HG02610 (cell line): ENCODE results near the gene E2F2.

Experiments
- ATAC-seq: cut with Tn5 transposase; IDR thresholded peaks from one replicate; pipeline ENCODE4 v1.9.1; 2021; ENCODE audit warnings: mild to moderate bottlenecking, moderate library complexity; ENCODE audit not compliant: unreplicated experiment

Gene E2F2, protein sequence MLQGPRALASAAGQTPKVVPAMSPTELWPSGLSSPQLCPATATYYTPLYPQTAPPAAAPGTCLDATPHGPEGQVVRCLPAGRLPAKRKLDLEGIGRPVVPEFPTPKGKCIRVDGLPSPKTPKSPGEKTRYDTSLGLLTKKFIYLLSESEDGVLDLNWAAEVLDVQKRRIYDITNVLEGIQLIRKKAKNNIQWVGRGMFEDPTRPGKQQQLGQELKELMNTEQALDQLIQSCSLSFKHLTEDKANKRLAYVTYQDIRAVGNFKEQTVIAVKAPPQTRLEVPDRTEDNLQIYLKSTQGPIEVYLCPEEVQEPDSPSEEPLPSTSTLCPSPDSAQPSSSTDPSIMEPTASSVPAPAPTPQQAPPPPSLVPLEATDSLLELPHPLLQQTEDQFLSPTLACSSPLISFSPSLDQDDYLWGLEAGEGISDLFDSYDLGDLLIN

DNA sequence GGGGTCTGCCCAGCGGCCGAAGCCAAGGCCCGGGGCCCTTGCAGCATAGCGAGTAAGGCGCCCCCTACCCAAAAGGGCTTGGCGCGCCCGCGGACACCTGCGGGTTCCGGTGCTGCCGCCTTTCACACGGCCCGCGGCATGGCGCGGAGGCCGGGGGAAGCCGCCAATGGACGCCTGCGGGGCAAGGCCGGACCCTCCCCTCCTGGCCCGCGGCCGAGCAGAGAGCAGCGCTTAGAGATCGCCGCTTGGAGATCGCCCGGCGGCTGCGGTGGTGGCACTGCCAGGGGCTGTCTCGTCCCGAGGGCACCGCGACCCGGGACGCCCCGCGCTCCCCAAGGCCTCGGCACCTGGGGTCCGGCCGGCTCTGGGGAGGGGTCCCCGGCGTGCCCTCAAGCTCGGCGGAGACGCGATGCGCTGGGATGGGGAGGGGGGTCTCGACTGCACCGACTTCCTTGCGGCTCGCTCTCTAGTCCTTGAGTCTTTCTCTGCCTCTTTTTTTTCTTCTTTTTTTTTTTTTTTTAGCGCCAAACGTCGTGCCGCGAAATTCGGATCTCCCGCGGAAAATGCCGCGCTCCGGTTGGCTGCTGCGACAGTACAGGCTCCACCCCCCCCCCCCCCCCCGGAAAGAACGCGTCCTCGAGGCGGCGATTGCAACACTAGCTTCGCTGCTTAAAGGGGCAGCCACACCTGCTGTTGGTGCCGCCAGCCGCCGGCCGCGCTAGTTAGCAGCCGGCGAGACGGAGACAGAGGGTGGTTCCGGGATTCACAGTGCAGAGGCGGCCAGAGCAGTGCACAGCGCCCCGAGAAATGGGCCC is at the start of gene E2F2:
Gene E2F2 (minus strand): TSS at position 487 of the 815 bp plus-strand sequence. CDS start 440 bp downstream, at position 47.
- ATAC-seq: no peak

- no peak for ATAC-seq
Observed at GRCh38 chr1:23578997-23579363, 47.9 kb upstream of the E2F2 start.

- no peak for ATAC-seq
Observed at GRCh38 chr1:23578311-23578996, 47.4 kb upstream of the E2F2 start.

DNA sequence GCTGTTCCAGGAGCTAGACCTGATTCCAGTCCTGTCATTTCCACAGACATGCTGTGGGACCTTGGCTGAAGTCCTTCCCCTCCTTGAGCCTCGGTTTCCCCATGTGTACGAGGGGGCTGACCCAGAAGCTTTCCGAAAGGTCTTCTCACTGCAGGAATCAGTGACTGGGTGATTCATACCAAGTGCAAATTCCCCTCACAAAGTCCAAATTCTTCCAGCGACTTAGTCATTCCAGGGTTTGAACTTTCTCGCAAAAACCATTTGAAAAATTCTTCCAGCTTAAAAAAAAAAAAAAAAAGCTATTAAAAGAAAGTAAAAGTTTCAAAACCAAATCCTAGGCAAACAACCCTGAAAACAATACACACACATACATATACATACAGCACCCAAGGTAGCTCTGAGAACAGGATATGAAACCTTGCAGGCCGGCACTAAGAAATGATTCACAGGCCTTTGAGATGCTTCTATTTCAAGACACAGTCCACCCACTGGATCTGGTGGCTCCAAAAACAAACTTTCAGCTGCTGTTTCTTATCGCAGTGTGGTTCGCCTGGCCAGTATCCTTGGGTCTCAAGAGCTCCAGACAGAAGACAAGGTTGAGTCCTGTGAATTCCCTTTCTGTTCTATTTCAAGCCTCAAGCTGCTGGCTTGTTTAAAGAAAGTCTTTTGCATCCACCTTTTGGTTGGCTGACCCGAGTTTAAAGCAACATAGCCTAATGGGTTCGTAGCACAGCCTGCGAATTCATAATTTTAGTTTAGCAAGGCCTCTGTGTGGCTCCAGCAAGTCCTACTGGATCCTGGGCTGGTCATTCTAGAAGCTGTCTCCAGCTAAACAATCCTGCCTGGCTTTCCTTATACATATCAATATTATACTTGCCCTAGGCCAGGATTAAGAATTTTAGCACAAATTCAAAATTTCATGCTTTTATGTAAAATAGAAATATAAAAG is 46.3 kb upstream of the E2F2 start:
- ATAC-seq: peak; percentile 73

DNA sequence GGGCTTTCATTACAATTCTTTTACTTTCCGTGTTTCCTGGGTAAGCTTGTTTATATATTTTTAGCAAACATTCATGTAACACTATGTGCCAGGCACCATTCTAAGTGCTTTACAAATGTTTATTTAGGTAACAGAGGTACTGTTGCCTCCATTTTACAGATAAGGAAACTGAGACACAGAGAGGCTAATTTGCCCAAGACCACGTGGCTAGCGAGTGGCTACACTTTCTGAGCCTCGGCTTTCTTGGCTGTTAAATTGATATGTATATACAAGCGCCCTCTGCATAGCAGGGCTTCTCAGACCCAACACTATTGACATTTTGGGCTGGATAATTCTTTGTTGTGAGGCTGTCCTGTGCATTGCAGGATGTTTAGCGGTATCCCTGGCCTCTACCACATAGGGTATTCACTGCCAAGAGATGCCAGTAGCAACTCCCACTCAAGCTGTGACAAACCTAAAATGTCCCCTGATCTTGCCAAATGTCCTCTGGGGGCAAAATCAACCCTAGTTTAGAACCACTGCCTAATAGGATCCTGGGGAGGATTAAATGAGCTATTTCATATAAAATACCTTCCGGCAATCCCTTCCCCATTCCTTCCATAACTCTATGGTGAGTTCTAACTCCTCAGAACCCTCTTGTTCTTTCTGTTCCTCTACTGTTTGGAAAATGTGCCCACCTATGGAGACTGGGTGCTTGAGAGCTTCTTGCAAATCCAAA is 45.5 kb upstream of the E2F2 start:
- ATAC-seq: no peak

DNA sequence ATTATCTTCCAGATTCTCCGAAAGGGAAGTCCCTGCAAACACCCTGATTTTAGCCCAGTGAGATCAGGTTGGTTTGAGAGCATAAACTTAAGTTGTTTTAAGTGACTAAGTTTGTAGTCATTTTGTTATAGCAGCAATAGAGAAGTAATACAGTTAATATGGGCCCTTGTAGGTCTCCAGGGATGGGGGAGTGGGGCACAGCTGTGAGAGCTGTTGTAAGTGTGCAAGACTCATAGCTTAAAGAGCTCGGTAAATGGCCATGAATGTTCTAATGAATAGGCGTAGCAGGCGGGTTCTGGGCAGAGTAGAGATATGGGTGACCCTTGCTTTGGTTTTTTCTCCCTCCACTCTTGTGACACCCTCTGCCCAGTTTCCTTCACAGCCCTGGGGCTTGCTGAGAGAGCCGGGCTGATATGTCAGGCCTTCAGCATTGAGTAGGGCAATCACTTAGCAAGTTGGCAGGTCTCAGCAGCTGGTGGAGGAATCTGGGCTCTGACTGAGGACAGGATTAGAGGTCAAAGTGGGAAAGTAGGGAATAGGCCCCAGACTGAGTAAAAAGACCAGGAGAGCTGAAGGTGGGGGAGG is 44.3 kb upstream of the E2F2 start:
- ATAC-seq: no peak

DNA sequence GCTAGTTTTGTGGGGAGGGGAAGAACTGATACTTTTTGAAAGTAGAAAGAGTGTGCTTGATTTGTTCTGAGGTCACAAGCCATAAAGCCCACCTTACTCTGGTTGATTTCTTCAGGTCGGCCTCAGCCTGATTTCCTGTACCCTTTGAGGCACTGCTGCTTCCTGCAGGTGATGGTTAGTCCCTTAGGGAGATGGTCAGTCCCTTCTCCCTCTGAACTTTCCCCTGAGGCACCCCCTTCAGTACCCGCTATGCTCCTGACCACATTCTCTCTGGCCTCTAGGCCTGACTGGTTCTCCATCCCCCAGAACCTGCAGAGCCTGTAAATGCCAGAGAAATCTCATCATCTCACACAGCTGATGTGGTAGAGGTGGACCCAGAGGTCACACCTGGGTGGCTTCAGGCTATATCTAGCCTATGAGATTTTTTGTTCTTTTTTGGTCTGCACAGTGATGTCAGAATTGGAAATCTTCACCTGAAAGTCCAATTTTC is 43.3 kb upstream of the E2F2 start:
- peak; percentile 46 for ATAC-seq

GRCh38 chr1:23573574-23574182 is 42.6 kb upstream of the E2F2 start:
- ATAC-seq: no peak

- no peak for ATAC-seq
Observed at GRCh38 chr1:23571465-23571864, 40.4 kb upstream of the E2F2 start.

- ATAC-seq: no peak
Observed at GRCh38 chr1:23570001-23570691, 39.1 kb upstream of the E2F2 start.

DNA sequence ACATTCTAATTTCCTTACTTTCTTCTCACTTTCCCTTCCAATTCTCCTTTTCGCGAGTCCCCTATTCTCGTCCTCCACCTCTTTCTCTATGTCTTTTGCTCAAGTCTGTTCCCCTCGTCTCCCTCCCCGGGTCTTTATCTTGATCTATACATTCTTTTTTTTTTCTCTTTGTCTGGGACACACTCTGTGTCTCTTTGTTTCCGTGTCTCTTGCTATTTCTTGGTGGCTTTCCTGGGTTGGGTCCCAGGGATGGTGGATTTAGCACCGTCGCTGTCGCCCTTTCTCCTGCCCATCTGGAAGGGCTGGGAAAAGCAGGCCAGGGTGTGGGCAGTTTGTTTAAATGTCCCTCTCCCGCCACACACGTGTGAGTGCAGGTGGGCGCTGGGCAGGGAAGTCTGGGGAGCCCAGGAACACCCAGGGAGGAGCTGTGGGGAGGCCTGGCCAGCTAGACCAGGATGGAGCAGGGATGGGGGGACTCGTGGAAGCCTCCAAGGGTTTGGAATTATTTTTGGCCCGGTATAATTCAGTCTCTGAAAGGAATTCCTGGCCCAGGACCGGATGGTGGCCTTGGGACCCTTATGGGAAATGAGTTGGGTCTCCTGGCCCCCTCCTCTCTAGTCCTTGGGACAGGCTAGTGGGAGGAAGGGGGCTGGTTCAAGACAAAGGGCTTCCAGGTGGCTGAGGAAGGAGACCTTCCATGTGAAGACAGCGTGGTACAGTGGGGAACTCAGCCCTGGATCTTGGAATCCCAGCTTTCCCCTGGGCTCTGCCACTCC is 37.8 kb upstream of the E2F2 start:
- no peak for ATAC-seq

- no peak for ATAC-seq
Observed at GRCh38 chr1:23567996-23568607, 37.1 kb upstream of the E2F2 start.

- no peak for ATAC-seq
Observed at GRCh38 chr1:23567629-23567995, 36.6 kb upstream of the E2F2 start.

- no peak for ATAC-seq
Observed at GRCh38 chr1:23566304-23566703, 35.3 kb upstream of the E2F2 start.

- no peak for ATAC-seq
Observed at GRCh38 chr1:23565776-23566175, 34.7 kb upstream of the E2F2 start.

GRCh38 chr1:23564529-23565122 is 33.6 kb upstream of the E2F2 start:
- no peak for ATAC-seq
